ENCODE results near the gene ZBBX. TPM values are rescaled to one million over a fixed set of nuclear protein-coding genes. Genes with fewer than 3 reads are reported as not detected.
"Not testable (repeated sequence)": the region's sequence is repeated elsewhere in the genome, so short reads cannot be mapped to it uniquely, and the experiment has no call there.

The ZBBX gene
- not detected for total RNA-seq

- Histone ChIP-seq H3K4me1 (peaks cover 4% of the 10 kb centered on the region), H3K4me3 (peak within 1 kb of the TSS; percentile 40), H3K27me3 (no peaks in the 10 kb centered on the region), H3K27ac (no peak within 1 kb of the TSS), H3K9me3 (no peaks in the 10 kb centered on the region), H3K36me3 (no peaks in the 10 kb centered on the region)
- under 1% methylated on average over 12 of the region's 28 CpGs for WGBS
- TF ChIP-seq POLR2AphosphoS5 (IDR thresholded peaks at IDR 0.05) (no peak), POLR2A (IDR thresholded peaks at IDR 0.05) (no peak), CTCF (IDR thresholded peaks at IDR 0.05) (peak; percentile 60 to 82)
- peak; percentile 75 to 80 for DNase-seq (ENCODE audit: low spot score in 2 of 2)
Measured at GRCh38 chr3:167380004-167380689, at the start of gene ZBBX. ZBBX (minus strand) TSS chr3:167380297; CDS start chr3:167372901, 7,396 bp downstream.

GRCh38 chr3:167426962-167427361, 46.9 kb upstream of the ZBBX start:
- WGBS: 95% methylated on average over 3 of the region's 3 CpGs
- not testable (repeated sequence) for H3K4me1 ChIP-seq; DNase-seq (ENCODE audit: low spot score in 2 of 2); H3K27me3 ChIP-seq; H3K27ac ChIP-seq; H3K9me3 ChIP-seq; H3K36me3 ChIP-seq; H3K4me3 ChIP-seq

GRCh38 chr3:167422396-167422795, 42.3 kb upstream of the ZBBX start:
- not testable (repeated sequence) for H3K4me1 ChIP-seq; H3K27ac ChIP-seq; H3K4me3 ChIP-seq; DNase-seq (ENCODE audit: low spot score in 2 of 2); H3K36me3 ChIP-seq; H3K27me3 ChIP-seq; H3K9me3 ChIP-seq
- 82% methylated on average over 4 of the region's 4 CpGs for WGBS

- Histone ChIP-seq H3K27ac (no peak overlapping the region), H3K36me3 (no peaks in the 10 kb centered on the region), H3K27me3 (no peaks in the 10 kb centered on the region), H3K4me3 (no peak overlapping the region), H3K9me3 (no peaks in the 10 kb centered on the region), H3K4me1 (no peaks in the 10 kb centered on the region)
- 68% methylated on average over 1 of the region's 1 CpG for WGBS
- no peak for TF ChIP-seq EP300 (IDR thresholded peaks at IDR 0.05)
- TF ChIP-seq CTCF (IDR thresholded peaks at IDR 0.05): no peak
- TF ChIP-seq POLR2A (IDR thresholded peaks at IDR 0.05): no peak
- no peak for TF ChIP-seq POLR2AphosphoS5 (IDR thresholded peaks at IDR 0.05)
- DNase-seq (ENCODE audit: low spot score in 2 of 2): no peak
Measured at GRCh38 chr3:167409611-167410010, 29.5 kb upstream of the ZBBX start.

- Histone ChIP-seq H3K4me1 (no peaks in the 10 kb centered on the region), H3K36me3 (no peaks in the 10 kb centered on the region), H3K27ac (no peak overlapping the region), H3K9me3 (no peaks in the 10 kb centered on the region), H3K4me3 (no peak overlapping the region), H3K27me3 (no peaks in the 10 kb centered on the region)
- DNase-seq (ENCODE audit: low spot score in 2 of 2): no peak
- TF ChIP-seq EP300 (IDR thresholded peaks at IDR 0.05) (no peak), POLR2AphosphoS5 (IDR thresholded peaks at IDR 0.05) (no peak), POLR2A (IDR thresholded peaks at IDR 0.05) (no peak), CTCF (IDR thresholded peaks at IDR 0.05) (no peak)
- WGBS: 69% methylated on average over 3 of the region's 3 CpGs
Measured at GRCh38 chr3:167406876-167407492, 26.9 kb upstream of the ZBBX start.

- Histone ChIP-seq H3K27me3 (no peaks in the 10 kb centered on the region), H3K9me3 (no peaks in the 10 kb centered on the region), H3K27ac (no peak overlapping the region), H3K4me3 (no peak overlapping the region), H3K36me3 (no peaks in the 10 kb centered on the region), H3K4me1 (peaks cover 2% of the 10 kb centered on the region)
- TF ChIP-seq POLR2AphosphoS5 (IDR thresholded peaks at IDR 0.05) (no peak), EP300 (IDR thresholded peaks at IDR 0.05) (no peak), POLR2A (IDR thresholded peaks at IDR 0.05) (no peak), CTCF (IDR thresholded peaks at IDR 0.05) (no peak)
- WGBS: 29% methylated on average over 1 of the region's 1 CpG
- DNase-seq (ENCODE audit: low spot score in 2 of 2): no peak
Measured at GRCh38 chr3:167397826-167398225, 17.7 kb upstream of the ZBBX start.

Data from suprapubic skin (tissue), 4 donors.